ENCODE measurements around the gene GRM7.
A peak's percentile ranks its signal among the peaks of the same experiment; 100 is the strongest.

The GRM7 gene

GRCh38 chr3:6860954-6861624, at the start of gene GRM7:
TSS of gene GRM7 (plus strand) at chr3:6861115.
- H3K4me3 ChIP-seq (ENCODE audit: low read depth, low read length), result peak within 1 kb of the TSS; percentile 6; the same call in 1 of the 2 replicates
- DNase-seq (ENCODE audit: low read depth), result no peak
- no peak for TF ChIP-seq CTCF (IDR thresholded peaks at IDR 0.05; ENCODE audit: insufficient read depth, low read depth, low read length, missing control alignments)

DNA sequence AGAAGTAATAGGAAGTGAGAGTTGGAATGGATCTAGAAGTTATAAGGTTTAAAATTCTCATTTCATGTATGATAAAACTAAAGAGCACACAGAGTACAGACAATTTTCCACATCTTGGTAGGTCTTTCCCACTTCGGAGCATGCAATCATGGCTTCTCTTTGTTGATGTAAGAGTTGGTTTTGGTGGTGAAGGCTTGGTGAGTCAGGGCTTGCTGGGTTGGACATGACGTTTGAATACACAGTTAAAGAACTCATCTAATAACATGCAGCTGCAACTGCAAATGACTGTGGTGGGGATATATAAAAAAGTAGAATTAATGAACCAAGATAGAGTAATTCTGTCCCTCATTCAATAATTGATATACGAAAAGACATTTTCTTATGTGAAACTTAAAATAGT, 39.5 kb upstream of the GRM7 start:
- DNase-seq (ENCODE audit: low read depth), result no peak
- no peak overlapping the region for H3K4me3 ChIP-seq (ENCODE audit: low read depth, low read length)
- TF ChIP-seq CTCF (IDR thresholded peaks at IDR 0.05; ENCODE audit: insufficient read depth, low read depth, low read length, missing control alignments), result no peak

GRCh38 chr3:6825524-6825923, 35.4 kb upstream of the GRM7 start:
- H3K4me3 ChIP-seq (ENCODE audit: low read depth, low read length), result no peak overlapping the region
- TF ChIP-seq CTCF (IDR thresholded peaks at IDR 0.05; ENCODE audit: insufficient read depth, low read depth, low read length, missing control alignments), result no peak
- DNase-seq (ENCODE audit: low read depth), result no peak

- TF ChIP-seq CTCF (IDR thresholded peaks at IDR 0.05; ENCODE audit: insufficient read depth, low read depth, low read length, missing control alignments), result no peak
- no peak for DNase-seq (ENCODE audit: low read depth)
- H3K4me3 ChIP-seq (ENCODE audit: low read depth, low read length), result no peak overlapping the region
Observed at GRCh38 chr3:6827453-6827852, 33.5 kb upstream of the GRM7 start.

- no peak for DNase-seq (ENCODE audit: low read depth)
- H3K4me3 ChIP-seq (ENCODE audit: low read depth, low read length), result no peak overlapping the region
- no peak for TF ChIP-seq CTCF (IDR thresholded peaks at IDR 0.05; ENCODE audit: insufficient read depth, low read depth, low read length, missing control alignments)
Observed at GRCh38 chr3:6844723-6845122, 16.2 kb upstream of the GRM7 start.

DNA sequence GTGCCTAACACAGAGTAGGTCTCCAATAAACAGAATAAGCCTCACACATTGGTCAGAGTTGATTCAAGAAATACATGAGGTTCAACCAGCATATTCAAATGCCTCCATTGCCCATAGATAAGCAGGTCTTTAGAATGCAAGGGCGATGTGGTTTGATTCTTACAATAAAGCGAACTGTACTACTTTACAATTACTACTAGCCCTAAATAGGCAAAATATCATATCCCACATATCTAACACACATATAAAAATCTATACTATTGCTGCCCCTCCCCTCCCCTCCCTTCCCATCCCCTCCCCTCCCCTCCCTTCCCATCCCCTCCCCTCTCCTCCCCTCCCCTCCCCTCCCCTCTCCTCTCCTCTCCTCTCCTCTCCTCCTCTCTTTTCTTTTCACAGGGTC, 6.7 kb upstream of the GRM7 start:
- DNase-seq (ENCODE audit: low read depth), result no peak
- H3K4me3 ChIP-seq (ENCODE audit: low read depth, low read length), result no peak overlapping the region
- no peak for TF ChIP-seq CTCF (IDR thresholded peaks at IDR 0.05; ENCODE audit: insufficient read depth, low read depth, low read length, missing control alignments)

- DNase-seq (ENCODE audit: low read depth), result no peak
Observed at GRCh38 chr3:6857510-6857909, 3.4 kb upstream of the GRM7 start.

More at GRCh38 chr3:6857510-6857909, 3.4 kb upstream of the GRM7 start:
- no peak overlapping the region for H3K4me3 ChIP-seq (ENCODE audit: low read depth, low read length)
- no peak for TF ChIP-seq CTCF (IDR thresholded peaks at IDR 0.05; ENCODE audit: insufficient read depth, low read depth, low read length, missing control alignments)
